Suprapubic skin (tissue), 4 donors: ENCODE data around the gene FAM3C. TPM values are rescaled to one million over a fixed set of nuclear protein-coding genes. Genes with fewer than 3 reads are reported as not detected.

Experiments used
- DNase-seq, 2 donors: peaks; one replicate each; pipeline ENCODE4 v3.0.0-alpha.2; 2019; ENCODE audit warnings: low spot score in 2 of 2
- H3K27ac ChIP-seq: fragments of 200-600 bp; sonication (generic); one replicate; pipeline ENCODE4 v1.5.1; 2019
- H3K27me3 ChIP-seq: fragments of 200-600 bp; sonication (generic); one replicate; pipeline ENCODE4 v1.5.1; 2019
- H3K36me3 ChIP-seq: fragments of 200-600 bp; sonication (generic); one replicate; pipeline ENCODE4 v1.5.1; 2019
- H3K4me1 ChIP-seq: fragments of 200-600 bp; sonication (generic); one replicate; pipeline ENCODE4 v1.5.1; 2019
- H3K4me3 ChIP-seq: fragments of 200-600 bp; sonication (generic); one replicate; pipeline ENCODE4 v1.5.1; 2019; ENCODE audit warnings: mild to moderate bottlenecking
- H3K9me3 ChIP-seq: fragments of 200-600 bp; sonication (generic); one replicate; pipeline ENCODE4 v1.5.1; 2019
- EP300 ChIP-seq: sonication (generic); formaldehyde crosslinking; IDR thresholded peaks from one replicate; pipeline ENCODE4 v1.6.1; 2017; ENCODE audit warnings: antibody characterized with exemption
- POLR2A ChIP-seq, 2 donors: fragments of 450-650 bp; IDR thresholded peaks; one replicate each; pipeline ENCODE4 v1.6.1; 2017; ENCODE audit warnings: antibody characterized with exemption in 2 of 2, mild to moderate bottlenecking in 2 of 2, moderate library complexity in 2 of 2
- POLR2AphosphoS5 ChIP-seq, 3 donors: sonication (generic); formaldehyde crosslinking; IDR thresholded peaks; one replicate each; pipeline ENCODE4 v1.6.1; 2017; ENCODE audit warnings: antibody characterized with exemption in 3 of 3
- WGBS: methylation state at CpG from one replicate; pipeline ENCODE4 v1.1.5; 2018; 5-methylcytosine and 5-hydroxymethylcytosine counted together
- total RNA-seq, 4 donors: library from RNA; depleted of rRNA; stranded (reverse); fragments of >200 nt; gene quantifications; one replicate each; pipeline ENCODE4 v1.1.0, GENCODE V29; 2016
- TF ChIP-seq, protein P1 (sequence below), 2 donors: fragments of 200-600 bp in 1 of 2; fragments of 450-650 bp in 1 of 2; sonication (generic) in 1 of 2; IDR thresholded peaks; one replicate each; pipeline ENCODE4 v1.5.1; 2016 to 2019; ENCODE audit warnings: antibody characterized with exemption in 2 of 2, mild to moderate bottlenecking in 1 of 2, moderate library complexity in 1 of 2

The FAM3C gene
- total RNA-seq, 4 donors from 2014 or later: 31.8 to 39.1 (median 35.9) TPM

DNA sequence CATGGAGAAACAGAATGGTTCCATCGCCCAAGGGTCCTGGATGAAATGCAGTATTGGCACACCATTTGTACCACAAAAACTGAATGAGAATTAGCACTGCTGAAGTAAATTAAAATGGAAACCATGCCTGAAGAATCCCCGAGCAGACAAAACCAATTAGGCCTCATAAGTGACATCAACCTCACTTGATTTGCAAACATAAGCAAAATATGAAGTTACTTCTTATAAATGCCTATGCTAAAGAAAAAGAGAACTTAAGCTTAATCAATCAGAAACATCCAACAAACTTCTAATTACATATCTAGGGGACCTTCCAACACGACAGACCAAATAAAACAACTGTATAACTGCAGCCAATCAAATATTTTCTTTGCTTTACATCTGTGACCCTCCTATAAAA is 4.4 kb downstream of the FAM3C start:
- peaks cover 33% of the 10 kb centered on the region for H3K4me1 ChIP-seq
- TF ChIP-seq POLR2A (IDR thresholded peaks at IDR 0.05) (no peak), POLR2AphosphoS5 (IDR thresholded peaks at IDR 0.05) (no peak), EP300 (no peak)
- TF ChIP-seq, protein P1, sequence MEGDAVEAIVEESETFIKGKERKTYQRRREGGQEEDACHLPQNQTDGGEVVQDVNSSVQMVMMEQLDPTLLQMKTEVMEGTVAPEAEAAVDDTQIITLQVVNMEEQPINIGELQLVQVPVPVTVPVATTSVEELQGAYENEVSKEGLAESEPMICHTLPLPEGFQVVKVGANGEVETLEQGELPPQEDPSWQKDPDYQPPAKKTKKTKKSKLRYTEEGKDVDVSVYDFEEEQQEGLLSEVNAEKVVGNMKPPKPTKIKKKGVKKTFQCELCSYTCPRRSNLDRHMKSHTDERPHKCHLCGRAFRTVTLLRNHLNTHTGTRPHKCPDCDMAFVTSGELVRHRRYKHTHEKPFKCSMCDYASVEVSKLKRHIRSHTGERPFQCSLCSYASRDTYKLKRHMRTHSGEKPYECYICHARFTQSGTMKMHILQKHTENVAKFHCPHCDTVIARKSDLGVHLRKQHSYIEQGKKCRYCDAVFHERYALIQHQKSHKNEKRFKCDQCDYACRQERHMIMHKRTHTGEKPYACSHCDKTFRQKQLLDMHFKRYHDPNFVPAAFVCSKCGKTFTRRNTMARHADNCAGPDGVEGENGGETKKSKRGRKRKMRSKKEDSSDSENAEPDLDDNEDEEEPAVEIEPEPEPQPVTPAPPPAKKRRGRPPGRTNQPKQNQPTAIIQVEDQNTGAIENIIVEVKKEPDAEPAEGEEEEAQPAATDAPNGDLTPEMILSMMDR (IDR thresholded peaks at IDR 0.05): no peak
- H3K27ac ChIP-seq: no peak overlapping the region
- H3K4me3 ChIP-seq: no peak overlapping the region
- no peaks in the 10 kb centered on the region for H3K36me3 ChIP-seq
- WGBS: 75% methylated on average over 3 of the region's 3 CpGs
- no peaks in the 10 kb centered on the region for H3K9me3 ChIP-seq
- H3K27me3 ChIP-seq: no peaks in the 10 kb centered on the region
- no peak for DNase-seq

DNA sequence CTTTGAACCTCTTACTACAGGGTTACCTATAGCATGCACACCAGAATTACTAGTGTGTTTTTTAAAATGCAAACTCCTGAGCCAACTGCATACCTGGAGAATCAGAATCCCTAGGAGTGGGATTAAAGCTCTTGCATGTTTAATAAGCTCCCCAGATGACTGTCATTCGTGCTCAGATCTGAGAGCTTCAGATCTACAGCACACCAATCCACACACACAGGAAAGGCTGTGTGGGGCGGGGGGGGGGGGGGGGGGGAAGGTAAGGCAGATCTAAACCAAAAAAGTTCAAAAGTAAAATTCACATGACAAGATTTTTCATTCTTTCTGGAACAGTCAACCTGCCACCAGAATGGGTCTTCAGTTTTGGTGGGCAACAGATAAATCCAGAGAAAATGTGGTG is 5.5 kb downstream of the FAM3C start:
- DNase-seq: no peak
- Histone ChIP-seq H3K9me3 (no peaks in the 10 kb centered on the region), H3K4me1 (peaks cover 35% of the 10 kb centered on the region), H3K27me3 (no peaks in the 10 kb centered on the region), H3K27ac (no peak overlapping the region), H3K4me3 (no peak overlapping the region), H3K36me3 (no peaks in the 10 kb centered on the region)
- TF ChIP-seq, protein P1 (IDR thresholded peaks at IDR 0.05): no peak
- no peak for TF ChIP-seq POLR2AphosphoS5 (IDR thresholded peaks at IDR 0.05)
- TF ChIP-seq EP300: no peak
- TF ChIP-seq POLR2A (IDR thresholded peaks at IDR 0.05): no peak
- WGBS: 49% methylated on average over 2 of the region's 2 CpGs

DNA sequence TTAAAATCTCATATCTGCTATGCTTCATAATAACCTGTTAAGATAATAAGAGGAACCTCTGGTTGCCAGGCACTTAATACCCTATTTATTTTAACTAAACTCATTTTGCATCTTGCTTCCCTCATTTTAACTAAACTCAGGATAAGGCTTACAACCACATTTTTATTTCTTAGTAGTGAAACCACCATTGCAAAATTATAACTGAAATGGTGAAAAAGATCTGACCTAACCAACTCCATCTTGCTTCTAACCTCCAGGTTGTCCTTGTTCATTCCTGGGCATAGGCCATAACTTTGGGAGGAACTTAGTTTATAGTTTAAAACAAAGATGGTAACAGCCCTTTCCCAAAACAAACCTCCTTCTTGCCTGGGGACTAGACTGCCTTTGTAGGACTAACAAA is 6.0 kb downstream of the FAM3C start:
- no peak for TF ChIP-seq POLR2AphosphoS5 (IDR thresholded peaks at IDR 0.05)
- TF ChIP-seq, protein P1 (IDR thresholded peaks at IDR 0.05): no peak
- TF ChIP-seq EP300: no peak
- no peak for TF ChIP-seq POLR2A (IDR thresholded peaks at IDR 0.05)

DNA sequence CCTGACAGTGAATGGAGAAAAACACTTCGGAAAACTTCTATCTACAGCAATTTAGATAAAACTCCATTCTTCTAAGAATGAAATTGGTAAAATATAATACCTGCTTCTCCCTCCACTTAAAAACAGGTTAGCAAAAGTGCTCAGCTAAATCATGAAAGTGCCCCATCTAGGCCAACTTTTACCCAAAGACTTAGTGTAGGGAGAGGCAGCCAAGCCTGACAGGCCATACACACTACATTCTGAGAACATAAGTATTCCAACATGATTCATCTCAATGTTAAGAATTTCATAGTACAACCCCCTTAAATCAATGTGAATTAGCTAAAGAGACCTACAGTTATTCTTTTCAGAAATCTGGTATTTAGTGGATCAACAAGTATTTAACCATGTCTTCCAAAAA is 7.2 kb downstream of the FAM3C start:
- 93% methylated on average over 1 of the region's 1 CpG for WGBS
- Histone ChIP-seq H3K27me3 (no peaks in the 10 kb centered on the region), H3K4me3 (no peak overlapping the region), H3K27ac (no peak overlapping the region), H3K36me3 (no peaks in the 10 kb centered on the region), H3K4me1 (peaks cover 36% of the 10 kb centered on the region), H3K9me3 (no peaks in the 10 kb centered on the region)
- DNase-seq: no peak
- TF ChIP-seq, protein P1 (IDR thresholded peaks at IDR 0.05): no peak
- TF ChIP-seq POLR2A (IDR thresholded peaks at IDR 0.05) (no peak), EP300 (no peak), POLR2AphosphoS5 (IDR thresholded peaks at IDR 0.05) (no peak)

More for the DNA sequence above, 6.0 kb downstream of the FAM3C start:
- H3K27me3 ChIP-seq: no peaks in the 10 kb centered on the region
- no peak overlapping the region for H3K4me3 ChIP-seq
- no peaks in the 10 kb centered on the region for H3K9me3 ChIP-seq
- no peak for DNase-seq
- no peak overlapping the region for H3K27ac ChIP-seq
- peaks cover 37% of the 10 kb centered on the region for H3K4me1 ChIP-seq
- H3K36me3 ChIP-seq: no peaks in the 10 kb centered on the region

DNA sequence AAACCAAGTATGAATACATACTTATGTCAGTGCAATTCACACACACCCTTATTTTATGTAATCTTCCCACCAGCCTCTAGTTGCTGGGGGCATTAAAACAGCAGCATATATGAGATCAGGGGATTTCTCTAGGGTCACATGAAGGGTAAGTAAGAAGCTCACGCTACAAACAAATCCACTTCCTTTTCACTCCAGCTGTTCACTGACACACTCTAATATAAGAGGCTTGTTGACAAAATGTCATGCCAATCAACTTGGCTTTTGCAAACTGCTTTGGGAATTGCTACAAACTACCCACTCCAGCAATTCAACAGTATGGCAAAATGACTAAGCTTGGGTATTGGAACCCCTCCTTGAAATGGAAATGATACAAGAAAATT is 10.3 kb downstream of the FAM3C start:
- peaks cover 37% of the 10 kb centered on the region for H3K4me1 ChIP-seq
- TF ChIP-seq EP300: no peak
- TF ChIP-seq, protein P1 (IDR thresholded peaks at IDR 0.05): no peak
- TF ChIP-seq POLR2AphosphoS5 (IDR thresholded peaks at IDR 0.05): no peak
- no peak for TF ChIP-seq POLR2A (IDR thresholded peaks at IDR 0.05)
- 33% methylated on average over 1 of the region's 1 CpG for WGBS
- DNase-seq: no peak
- no peak overlapping the region for H3K27ac ChIP-seq
- H3K36me3 ChIP-seq: no peaks in the 10 kb centered on the region
- H3K4me3 ChIP-seq: no peak overlapping the region
- no peaks in the 10 kb centered on the region for H3K27me3 ChIP-seq
- no peaks in the 10 kb centered on the region for H3K9me3 ChIP-seq
